HT1080 (cell line): ENCODE results near the gene OPRD1. TPM values are rescaled to one million over a fixed set of nuclear protein-coding genes. Genes with fewer than 3 reads are reported as not detected.
A peak's percentile ranks its signal among the peaks of the same experiment; 100 is the strongest.

Experiments
- DNase-seq: peaks from one replicate; pipeline ENCODE4 v3.0.0-alpha.2; 2015; ENCODE audit warnings: low read depth
- total RNA-seq: library from RNA; depleted of rRNA; stranded (reverse); fragments of >200 nt; shearing (Covaris generic); gene quantifications from 2 replicates; pipeline ENCODE4 v1.2.3, GENCODE V29; 2014

Gene OPRD1
- total RNA-seq, 1 experiment from 2014 or later: 0.05 TPM

DNA sequence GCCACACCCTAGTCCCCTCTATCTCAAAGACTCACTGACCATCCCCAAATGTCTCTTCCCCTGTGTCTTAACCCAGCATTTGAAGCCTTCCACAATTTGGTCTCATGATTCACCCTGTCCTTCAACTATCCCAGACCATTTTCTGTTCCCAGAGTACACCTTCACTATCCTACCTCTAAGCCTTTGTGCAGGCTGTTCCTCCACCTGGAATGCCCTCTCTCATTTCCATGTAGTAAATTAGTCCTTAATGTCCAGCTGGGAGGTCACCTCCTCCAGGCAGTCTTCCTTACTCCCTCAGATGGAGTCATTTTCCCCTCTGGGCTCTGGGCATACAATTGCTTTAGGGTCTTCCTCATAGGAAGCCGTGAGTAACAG is 71.3 kb downstream of the OPRD1 start:
- no peak for DNase-seq

DNA sequence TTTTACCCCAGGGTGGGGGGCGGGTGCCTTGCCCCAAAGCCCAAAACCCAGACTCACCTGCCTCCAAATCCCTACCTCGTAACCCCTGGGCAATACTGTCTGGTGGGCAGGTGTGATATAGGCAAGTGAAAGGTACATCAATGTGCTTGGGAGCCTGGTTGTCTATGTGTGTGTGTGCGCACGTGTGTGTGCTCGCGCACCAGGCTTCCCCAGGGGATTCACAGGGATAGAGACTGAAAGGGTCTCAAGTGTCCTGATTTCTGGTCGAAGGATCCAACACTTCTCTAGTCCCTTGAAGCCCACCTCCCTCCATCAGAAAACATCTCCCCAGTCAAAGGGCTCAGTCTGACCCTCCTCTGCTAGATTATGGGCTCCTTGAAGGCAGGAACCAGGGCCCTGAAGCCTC is 73.5 kb downstream of the OPRD1 start:
- DNase-seq: no peak

DNA sequence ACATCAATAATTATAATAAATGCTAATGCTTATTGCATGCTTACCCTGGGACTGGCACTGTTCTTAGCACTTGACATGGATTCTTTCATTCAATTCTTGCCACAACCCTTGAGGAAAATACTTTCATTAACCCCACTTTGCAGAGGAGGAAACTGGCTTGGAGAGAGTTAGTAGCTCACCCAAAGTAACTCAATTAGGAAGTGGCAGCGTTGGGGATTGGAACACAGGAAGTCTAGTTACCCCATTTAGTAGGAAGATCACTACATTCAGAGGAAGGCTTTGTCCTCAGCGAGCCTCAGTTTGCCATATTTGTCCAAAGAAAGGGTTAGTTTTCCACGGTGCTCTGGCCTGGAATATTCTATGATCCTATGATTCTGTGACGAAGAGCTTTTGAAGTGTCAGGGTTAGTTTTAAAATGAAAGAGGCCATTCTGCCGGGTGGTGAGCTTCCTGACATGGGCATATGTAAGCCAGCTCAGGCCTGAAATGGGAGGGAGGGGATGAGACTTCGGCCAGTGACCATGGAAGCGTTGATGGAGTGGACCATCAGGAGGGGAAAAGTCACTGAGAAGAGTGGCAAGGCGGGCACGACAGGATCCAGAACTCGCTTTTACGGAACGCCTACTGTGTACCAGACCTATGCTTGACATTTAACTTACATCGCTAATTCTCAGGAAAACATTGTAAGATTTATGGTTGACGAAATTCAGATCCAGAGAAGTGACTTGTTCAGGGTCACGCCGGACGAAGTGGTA is 74.2 kb downstream of the OPRD1 start:
- no peak for DNase-seq

DNA sequence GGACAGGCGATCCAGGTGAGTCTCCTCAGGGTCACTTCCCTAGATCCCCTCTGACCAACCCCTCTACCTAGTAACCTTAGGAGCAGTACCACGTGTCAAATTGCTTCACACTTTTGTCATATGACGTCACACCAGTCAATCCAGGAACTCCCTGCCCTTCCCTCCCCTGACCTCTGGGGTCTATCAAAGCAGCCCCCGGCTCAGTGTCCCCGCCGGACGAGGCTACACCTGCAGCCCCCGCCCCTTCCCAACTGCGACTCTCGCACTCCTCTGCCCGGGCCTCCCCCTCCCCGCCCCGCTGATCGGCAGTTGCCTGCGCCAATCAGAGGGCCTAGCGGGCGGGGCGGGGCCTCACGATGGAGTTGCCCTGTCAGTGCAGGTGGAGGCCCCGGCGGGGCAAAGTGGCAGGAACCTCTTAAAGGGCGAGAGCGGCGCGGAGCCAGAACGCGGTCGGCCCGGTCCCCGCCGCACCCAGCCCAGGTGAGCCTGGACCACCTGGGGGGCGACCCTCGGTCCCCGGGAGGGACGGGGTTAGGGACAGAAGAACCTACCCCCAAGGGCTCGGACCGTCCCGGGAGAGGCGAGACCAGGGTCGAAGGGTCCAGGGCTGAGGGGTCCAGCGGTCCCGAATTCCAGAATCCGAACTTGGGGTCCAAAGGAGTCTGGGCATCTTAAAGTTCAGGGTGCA is 74.9 kb downstream of the OPRD1 start:
- DNase-seq: peak; percentile 50

DNA sequence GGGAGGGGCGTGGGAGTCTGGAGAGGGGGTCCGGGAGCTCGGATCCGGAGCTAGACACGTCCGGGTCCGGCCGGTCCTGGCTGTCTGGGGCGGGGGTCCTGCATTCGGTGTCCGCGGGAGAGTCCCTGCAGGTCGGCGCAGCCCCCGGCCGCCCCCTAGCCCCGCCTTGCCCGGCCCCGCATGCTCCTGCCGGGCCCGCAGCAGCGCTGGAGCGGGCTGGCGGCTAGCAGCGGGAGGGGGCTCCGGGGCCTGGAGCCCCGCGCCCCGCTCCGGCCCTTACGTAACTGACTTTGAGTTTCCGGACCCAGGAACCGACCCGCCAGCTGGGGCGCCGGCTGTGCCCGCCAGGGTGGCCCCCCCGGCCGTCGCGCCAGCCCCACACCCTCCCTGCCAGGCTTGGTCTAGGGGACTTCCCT is 75.5 kb downstream of the OPRD1 start:
- no peak for DNase-seq

DNA sequence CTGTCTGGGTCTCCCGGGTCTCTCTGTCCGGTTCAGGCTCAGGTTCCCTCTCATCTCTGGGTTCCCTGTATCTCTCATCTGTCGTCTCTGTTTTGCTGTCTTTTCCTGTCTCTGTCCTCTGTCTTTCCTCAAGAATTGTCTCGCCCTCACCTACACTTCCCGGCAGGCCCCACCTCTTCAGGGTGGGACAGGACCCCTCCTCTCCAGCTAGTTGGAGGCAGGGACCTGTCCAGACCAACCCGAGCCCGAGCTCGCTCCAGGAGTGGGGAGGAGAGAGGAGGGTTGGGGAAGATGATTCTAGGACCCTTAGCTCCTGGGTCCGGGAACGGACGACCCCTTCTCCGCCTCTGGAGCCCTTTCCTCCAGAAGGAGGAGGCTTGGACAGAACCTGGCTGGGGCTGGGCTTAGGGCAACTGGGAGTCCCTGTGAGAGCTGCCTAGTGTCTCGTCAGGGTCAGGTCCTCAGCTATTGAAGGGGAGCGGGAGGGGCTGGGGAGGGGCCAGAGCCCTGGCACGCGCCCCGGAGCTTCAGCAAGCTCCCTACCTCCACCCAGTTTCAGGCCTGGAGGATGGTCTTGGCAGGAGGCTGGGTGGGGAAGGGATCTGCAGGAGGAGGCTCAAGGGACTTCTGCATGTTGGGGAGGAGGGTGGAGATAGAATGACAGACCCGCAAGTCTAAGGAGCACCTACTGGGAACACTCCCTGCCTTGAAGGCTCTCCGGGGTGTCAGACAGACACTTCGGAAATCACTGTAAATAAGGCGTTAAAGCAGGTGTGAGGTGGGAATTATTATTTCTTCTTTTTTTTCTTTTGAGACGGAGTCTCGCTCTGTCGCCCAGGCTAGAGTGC is 76.1 kb downstream of the OPRD1 start:
- DNase-seq: no peak

DNA sequence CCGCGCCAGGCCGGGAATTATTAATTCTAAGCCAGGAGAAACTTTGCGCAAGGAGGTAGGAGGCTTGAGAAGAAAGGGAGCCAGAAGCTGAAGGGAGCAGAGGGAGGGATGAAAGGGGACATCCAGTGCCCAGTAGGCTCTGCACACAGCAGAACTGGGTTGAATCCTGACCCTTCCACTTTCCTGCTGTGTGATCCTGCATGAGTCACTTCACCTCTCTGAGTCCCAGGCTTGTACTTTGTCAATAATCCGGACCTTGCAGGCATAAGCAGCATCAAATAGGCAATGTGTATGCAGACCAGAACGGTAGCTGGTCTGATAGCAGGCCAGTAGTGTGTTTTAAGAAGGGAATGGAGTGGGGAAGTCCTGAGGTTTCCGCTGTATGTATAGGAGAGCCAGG is 76.9 kb downstream of the OPRD1 start:
- no peak for DNase-seq

DNA sequence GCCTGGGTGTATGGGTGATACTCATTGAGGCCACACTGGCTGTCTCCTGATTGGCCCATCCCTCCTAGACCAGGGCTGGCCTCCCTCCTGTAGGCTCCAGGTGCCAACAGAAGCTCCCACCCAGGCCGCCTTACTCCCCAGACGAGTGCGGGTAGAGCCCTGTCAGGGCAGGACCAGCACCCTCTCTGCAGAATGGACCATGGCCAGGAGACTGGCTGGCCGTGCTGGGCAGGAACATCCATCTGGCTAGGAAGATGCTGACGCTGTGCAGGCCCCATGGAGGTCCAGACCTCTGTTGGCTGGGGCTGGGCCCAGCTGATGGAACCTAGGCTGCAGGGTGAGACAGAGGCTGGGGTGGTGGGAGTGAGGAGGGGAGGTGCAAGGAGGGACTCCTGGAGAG is 77.4 kb downstream of the OPRD1 start:
- DNase-seq: no peak

DNA sequence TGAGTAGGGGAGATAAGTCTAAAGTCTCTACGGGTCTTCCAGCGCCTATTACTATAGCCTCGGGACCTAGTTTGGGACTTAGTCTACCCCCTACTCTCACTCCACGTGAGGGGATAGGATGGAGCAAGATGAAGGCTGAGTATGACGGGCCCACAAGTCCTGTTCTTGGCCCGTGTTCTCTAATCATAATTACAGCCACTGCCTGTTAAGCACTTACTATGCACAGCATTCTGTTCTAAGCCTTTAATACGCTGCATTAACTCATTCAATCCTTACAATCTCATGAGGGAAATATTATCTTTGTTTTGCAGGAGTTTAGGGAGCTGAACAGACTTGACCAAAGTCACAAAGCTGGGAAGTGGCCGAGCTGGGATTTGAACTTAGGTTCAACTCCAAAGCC is 78.5 kb downstream of the OPRD1 start:
- DNase-seq: no peak

DNA sequence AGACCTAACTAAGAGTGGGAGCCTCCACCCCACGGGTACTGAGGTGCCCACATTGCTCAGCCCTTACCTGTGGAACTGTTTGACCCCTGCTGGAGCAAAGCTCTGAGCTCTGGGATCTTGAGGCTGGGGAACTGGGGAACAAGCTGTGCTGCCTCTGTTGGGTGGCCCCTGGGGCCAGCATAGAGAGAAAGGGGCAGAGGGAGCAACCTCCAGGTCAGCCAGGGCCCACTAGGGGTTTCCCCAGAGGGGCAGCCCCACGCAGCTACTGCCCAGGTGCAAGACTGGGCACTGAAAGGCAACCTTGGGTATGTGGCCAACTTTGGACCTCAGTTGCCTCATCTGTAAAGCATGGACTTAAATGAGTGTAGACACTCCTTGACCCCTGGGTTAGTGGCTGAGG is 78.9 kb downstream of the OPRD1 start:
- DNase-seq: no peak

DNA sequence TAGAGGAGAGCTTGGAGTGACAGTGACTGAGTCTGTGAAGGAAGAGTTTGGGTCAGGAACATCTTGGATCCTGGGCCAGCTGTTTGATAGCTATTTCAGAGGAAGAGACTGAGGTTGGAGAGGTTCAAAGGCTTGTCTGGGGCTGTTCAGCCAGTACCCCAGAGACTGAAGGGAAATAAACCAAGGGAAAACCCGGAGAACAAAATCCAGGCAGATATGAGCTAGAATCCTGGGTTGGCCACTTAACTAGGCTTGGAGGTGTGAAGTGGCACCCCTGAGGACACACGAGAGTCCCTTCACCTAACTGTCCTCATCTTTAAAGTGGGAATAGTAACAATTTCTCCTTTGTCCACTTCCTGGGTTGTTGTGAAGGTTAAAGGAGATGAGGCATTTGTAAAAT is 79.3 kb downstream of the OPRD1 start:
- no peak for DNase-seq

DNA sequence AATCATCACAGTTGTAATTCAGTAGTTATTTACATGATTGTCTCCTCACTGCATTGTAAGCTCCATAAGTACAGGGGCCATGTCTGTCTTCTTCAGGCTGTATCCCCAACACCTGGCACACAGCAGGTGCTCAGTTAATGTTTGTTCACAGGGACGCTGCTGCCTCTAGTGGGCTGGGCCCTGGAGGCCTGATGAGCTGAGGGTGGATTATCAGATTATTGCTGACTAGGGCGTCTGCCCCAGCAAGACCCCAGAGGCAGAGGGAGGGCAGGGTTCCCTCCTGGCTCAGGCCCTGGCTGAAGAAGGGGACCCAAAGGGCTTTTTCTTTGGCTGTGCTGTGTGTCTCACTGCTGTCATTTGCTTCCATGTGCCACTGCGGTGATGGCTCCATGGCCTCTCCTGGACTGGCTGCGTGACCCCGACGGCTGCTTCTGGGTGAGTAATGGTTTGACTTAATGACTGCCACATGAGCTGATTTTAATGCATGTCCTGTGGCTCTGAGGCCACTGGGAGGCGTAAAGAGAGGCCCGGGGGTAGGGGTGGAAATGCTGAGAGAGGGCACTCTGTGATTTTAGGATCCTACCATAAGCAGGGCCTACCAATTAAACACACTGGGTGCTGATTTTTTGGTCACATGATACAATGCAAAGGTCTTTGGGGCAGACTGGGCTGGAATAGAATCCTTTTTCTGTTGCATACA is 81.6 kb downstream of the OPRD1 start:
- no peak for DNase-seq

DNA sequence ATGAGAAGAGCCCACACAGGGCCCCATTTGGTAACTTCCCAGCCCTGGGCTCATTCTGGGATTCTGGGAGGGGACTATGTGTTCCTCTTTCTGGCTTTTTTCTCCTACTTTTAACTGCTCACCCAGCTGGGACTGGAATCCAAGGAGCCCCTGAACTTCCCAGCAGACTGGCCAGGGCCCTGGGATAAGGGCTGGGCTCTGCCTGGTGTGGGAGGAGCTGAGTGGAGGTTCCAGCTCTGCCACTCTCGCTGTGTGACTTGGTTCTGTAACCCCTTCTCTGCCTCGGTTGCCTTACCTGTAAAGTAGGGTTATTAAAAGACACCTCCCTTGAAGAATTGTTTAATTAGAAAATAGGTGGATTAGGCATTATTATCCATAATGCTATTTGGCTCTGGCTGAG is 82.8 kb downstream of the OPRD1 start:
- no peak for DNase-seq

DNA sequence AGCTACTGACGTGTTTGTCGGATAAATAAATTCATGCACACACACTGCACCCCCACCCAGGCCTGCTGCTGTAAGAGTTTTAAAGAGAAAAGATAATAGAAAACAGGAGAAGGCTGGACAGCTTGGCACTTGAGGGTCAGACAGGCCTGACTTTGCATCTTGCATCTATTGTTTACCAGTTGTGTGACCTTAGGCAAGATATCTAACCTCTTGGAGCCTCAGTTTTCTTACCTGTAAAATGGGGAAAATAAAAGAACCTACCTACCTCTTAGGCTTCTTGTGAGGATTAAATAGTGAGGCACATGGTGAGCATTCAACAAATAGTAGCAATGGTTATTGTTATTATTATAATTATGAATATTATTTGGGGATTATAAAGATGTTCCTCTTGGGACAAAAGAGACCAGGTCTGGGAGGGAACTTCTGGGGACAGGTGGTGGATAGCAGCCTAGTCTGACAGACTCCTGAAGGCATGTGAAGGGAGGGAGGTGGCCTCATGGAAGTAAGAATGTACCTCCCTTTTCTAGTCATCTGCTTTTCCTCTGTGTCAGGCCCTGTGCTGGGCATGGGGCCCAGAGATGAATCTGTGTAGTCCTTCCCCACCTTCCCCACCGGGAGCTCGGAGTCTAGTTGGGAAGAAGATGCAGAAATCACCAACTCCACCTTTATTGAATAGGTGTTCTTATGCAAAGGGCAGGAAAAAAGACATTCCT is 84.1 kb downstream of the OPRD1 start:
- no peak for DNase-seq

DNA sequence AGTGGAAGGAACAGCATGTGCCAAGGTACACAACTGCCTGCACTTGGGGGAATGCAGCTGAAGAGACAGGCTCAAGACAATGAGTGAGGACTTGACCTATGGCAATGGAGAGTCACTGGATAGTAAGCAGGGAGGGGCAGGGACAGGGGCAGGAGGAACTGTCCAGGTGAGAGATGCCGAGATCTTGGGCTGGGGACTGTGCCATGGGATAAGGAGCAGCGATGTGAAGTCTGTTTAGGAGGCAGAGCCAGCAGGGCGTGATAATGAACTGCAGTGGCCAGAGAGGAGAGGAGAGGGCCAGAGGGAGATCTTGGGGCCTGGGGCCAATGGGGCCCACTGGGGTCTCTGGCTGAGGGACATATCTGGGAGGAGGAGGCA is 84.6 kb downstream of the OPRD1 start:
- no peak for DNase-seq

DNA sequence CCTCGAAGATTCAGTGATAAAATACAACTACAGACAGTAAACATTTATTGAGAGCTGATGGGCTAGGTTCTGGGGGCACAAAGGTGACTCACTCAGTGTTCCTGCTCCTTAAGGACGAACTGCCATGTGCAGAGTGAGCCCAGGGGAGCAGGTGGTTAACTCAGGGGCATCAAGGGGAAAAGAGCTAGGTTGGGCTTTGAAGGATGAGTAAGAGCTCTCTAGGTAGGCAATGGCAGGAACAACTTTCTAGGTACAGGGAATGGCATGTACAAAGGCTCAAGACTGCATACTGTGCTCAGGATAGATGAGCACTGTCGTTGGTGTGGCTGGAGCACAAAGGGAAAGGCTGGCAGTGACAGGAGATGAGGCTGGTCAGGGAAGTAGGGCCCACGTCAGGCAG is 85.8 kb downstream of the OPRD1 start:
- no peak for DNase-seq

DNA sequence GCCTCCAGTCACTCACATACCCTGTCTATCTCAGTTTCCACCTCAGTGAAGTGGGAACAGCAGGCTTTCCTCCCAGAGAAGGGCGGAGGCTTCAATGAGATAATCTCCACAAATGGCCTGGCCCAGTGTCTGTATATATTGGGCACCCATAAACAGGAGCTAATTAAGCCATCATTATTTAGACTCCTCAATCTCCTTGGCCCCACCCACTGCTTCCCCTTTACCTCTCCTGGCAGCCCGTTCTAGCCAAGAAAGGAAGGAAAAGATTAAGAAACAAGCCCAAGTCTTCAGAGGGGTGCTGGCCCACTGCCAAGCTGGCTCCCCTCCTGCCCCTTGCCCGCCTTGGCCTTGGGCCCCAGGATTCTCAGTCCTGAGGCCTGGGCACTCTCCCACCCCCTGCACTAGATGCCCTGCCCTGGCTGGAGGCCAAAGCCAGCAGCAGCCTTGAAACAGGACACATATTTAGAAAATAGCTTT is 86.5 kb downstream of the OPRD1 start:
- DNase-seq: no peak

DNA sequence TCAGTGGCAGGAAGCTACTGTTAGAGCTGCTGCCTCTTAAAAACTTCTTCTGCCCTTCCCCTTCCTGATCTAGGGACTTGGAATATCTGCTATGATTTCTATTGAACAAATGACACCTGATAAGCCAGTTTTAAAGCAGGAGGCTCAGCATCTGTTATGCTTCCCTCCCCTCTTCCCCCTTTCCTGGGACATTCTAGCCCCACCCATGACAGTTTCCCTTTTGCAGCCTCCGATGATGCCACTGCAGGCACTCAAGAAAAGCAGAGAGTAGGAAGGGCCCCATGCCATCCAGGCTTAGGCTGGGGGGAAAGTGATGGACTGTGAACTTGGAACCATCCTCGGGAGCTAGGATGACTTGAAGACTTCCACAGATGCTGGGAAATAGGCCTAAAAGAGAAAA is 87.3 kb downstream of the OPRD1 start:
- no peak for DNase-seq

DNA sequence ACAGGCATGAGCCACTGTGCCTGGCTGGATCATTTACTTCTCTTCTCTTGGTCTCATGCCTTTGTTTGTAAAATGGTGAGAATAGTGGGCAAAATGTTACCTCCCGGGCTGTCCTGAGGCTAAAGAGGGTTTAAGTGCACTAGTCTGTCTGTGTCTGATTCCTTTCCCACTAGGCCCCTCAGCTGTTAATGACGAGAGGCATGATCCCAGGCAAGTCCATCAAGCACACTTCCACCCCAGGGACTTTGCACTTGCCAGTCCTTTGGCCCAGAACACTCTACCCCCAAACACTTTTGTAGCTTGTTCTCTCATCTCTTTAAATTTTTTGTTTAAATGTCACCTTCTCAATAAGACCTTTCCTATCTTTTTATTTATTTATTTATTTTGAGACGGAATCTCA is 88.6 kb downstream of the OPRD1 start:
- DNase-seq: no peak

DNA sequence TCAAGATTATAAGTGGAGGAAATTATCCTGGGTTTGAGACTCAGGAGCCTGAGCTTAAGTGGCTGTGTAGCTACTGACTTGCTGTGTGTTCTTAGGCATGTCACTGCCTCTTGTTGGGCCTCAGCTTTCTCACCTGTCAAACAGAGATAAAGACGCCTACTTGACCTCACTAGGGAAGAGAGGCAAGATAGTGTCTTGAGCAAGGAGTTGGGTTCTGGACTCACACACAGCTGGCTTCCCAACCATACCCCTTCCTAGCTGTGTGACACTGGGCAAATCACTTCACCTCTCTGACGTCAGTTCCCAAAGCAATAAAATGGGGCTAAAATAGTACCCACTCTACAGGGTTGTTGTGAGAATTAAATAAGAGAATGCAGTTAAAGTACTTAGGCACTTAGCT is 90.8 kb downstream of the OPRD1 start:
- DNase-seq: no peak
